ENCODE results near the gene JAKMIP1.

The JAKMIP1 gene

DNA sequence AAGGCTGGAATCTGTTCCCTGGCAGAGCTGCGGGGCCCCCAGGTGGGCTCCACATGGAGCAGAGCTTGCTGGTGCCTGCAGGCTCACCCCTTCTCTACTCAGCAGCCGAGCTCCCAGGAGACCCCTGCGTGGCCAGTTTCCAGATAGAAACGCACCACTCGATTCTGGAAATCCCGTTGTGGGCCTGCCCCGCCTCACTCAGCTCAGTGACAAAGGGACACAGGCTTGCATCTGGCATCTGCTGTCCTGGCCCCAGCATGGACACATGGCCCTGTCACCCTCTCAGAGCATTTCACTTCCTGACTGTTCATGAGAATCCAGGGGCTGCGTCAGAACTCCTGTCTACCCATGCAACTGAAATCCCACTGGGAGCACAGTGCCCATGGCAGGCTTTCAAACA lies 161.6 kb downstream of the JAKMIP1 start:
- no peaks in the 10 kb centered on the region for H3K27me3 Mint-ChIP-seq
- no peaks in the 10 kb centered on the region for H3K4me1 Mint-ChIP-seq (ENCODE audit: low read depth)
- H3K9me3 Mint-ChIP-seq, result no peaks in the 10 kb centered on the region
- intact Hi-C loops (cut with micrococcal nuclease), result no loop called here
- no peaks in the 10 kb centered on the region for H3K36me3 Mint-ChIP-seq (ENCODE audit: low read depth)
- no peak overlapping the region for H3K4me3 Mint-ChIP-seq
- H3K27ac Mint-ChIP-seq, result no peak overlapping the region

- intact Hi-C loops (cut with micrococcal nuclease), result no loop called here
- no peaks in the 10 kb centered on the region for H3K9me3 Mint-ChIP-seq
- H3K36me3 Mint-ChIP-seq (ENCODE audit: low read depth), result no peaks in the 10 kb centered on the region
- H3K27me3 Mint-ChIP-seq, result no peaks in the 10 kb centered on the region
- H3K4me3 Mint-ChIP-seq, result no peak overlapping the region
- no peak overlapping the region for H3K27ac Mint-ChIP-seq
- H3K4me1 Mint-ChIP-seq (ENCODE audit: low read depth), result no peaks in the 10 kb centered on the region
Measured at GRCh38 chr4:6035786-6036185, 164.6 kb downstream of the JAKMIP1 start.

GRCh38 chr4:6033381-6033780 lies 167.0 kb downstream of the JAKMIP1 start:
- Mint-ChIP-seq H3K27me3 (no peaks in the 10 kb centered on the region), H3K4me1 (ENCODE audit: low read depth) (no peaks in the 10 kb centered on the region), H3K9me3 (no peaks in the 10 kb centered on the region), H3K4me3 (no peak overlapping the region), H3K36me3 (ENCODE audit: low read depth) (no peaks in the 10 kb centered on the region), H3K27ac (no peak overlapping the region)
- intact Hi-C loops (cut with micrococcal nuclease), result no loop called here

GRCh38 chr4:6032249-6033244 lies 167.8 kb downstream of the JAKMIP1 start:
- H3K27ac Mint-ChIP-seq, result no peak overlapping the region
- no peaks in the 10 kb centered on the region for H3K9me3 Mint-ChIP-seq
- no peak overlapping the region for H3K4me3 Mint-ChIP-seq
- no peaks in the 10 kb centered on the region for H3K36me3 Mint-ChIP-seq (ENCODE audit: low read depth)
- intact Hi-C loops (cut with micrococcal nuclease), result no loop called here
- H3K27me3 Mint-ChIP-seq, result no peaks in the 10 kb centered on the region
- H3K4me1 Mint-ChIP-seq (ENCODE audit: low read depth), result no peaks in the 10 kb centered on the region

DNA sequence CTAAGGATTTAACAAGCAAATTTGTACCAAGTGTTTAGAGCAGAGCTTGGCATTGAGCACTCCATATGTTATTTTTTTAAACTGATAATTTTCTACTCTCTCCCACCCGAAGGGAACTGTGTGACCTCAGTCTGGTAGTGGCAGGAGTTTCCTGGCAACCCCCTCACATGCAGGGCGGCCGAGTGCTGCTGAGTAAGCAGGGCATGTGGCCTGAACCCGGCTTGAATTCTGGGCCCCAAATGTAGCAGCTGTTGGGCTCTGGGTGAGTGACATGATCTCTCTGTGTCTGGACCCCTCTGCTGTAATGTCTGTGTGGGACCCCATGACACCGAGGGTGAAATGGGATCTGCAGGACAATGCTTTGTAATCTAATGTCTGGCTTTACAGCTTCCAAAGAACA lies 168.5 kb downstream of the JAKMIP1 start:
- no peak overlapping the region for H3K27ac Mint-ChIP-seq

GRCh38 chr4:6030679-6031078 lies 169.7 kb downstream of the JAKMIP1 start:
- Mint-ChIP-seq H3K27me3 (no peaks in the 10 kb centered on the region), H3K9me3 (no peaks in the 10 kb centered on the region), H3K4me1 (ENCODE audit: low read depth) (no peaks in the 10 kb centered on the region), H3K4me3 (no peak overlapping the region), H3K36me3 (ENCODE audit: low read depth) (no peaks in the 10 kb centered on the region), H3K27ac (no peak overlapping the region)
- intact Hi-C loops (cut with micrococcal nuclease), result no loop called here

More for the DNA sequence above, 168.5 kb downstream of the JAKMIP1 start:
- H3K4me3 Mint-ChIP-seq, result no peak overlapping the region
- H3K27me3 Mint-ChIP-seq, result no peaks in the 10 kb centered on the region
- H3K36me3 Mint-ChIP-seq (ENCODE audit: low read depth), result no peaks in the 10 kb centered on the region
- no peaks in the 10 kb centered on the region for H3K4me1 Mint-ChIP-seq (ENCODE audit: low read depth)
- H3K9me3 Mint-ChIP-seq, result no peaks in the 10 kb centered on the region
- intact Hi-C loops (cut with micrococcal nuclease), result no loop called here

DNA sequence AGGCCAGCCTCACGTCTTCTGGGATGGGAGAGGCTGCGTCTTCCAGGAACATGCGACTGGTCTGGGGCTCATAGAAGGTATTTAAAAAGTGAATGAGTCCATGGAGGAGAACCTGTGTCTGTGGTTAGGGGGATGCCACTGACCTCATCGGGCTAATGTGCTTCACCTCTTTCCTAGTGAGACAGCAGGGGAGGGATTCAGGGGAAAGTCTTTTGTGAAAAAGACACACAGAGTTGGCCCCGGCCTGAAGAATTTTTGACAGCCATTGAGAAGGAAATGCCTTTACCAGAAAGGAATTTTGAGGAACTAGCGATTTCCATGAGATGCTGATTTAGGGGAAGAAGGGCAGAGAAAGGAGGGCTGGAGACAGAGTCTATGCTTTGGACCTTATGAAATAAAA lies 171.1 kb downstream of the JAKMIP1 start:
- Mint-ChIP-seq H3K36me3 (ENCODE audit: low read depth) (no peaks in the 10 kb centered on the region), H3K4me3 (no peak overlapping the region), H3K9me3 (no peaks in the 10 kb centered on the region), H3K4me1 (ENCODE audit: low read depth) (no peaks in the 10 kb centered on the region), H3K27me3 (no peaks in the 10 kb centered on the region), H3K27ac (no peak overlapping the region)
- intact Hi-C loops (cut with micrococcal nuclease), result no loop called here

DNA sequence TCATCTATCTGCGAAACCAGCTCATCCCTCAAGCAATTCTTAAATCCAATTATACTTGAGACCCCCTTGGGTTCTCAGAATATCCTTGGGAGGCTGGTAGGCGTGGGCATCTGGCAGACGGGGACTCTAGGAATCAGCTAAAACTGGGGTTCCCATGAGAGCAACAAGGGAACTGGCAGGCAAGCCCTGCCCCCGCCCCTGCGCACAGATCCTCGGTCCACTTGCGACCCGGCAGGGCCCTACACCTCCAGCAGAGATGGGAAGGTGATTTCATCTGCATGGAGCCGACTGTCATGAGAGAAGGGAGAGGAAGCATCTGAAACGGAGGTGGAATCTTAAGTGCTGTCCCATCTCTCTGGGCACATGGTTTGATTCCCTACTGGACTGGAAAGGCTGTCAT lies 172.2 kb downstream of the JAKMIP1 start:
- H3K27ac Mint-ChIP-seq, result no peak overlapping the region
- intact Hi-C loops (cut with micrococcal nuclease), result no loop called here
- no peaks in the 10 kb centered on the region for H3K36me3 Mint-ChIP-seq (ENCODE audit: low read depth)
- H3K27me3 Mint-ChIP-seq, result no peaks in the 10 kb centered on the region
- H3K9me3 Mint-ChIP-seq, result no peaks in the 10 kb centered on the region
- no peak overlapping the region for H3K4me3 Mint-ChIP-seq
- no peaks in the 10 kb centered on the region for H3K4me1 Mint-ChIP-seq (ENCODE audit: low read depth)

DNA sequence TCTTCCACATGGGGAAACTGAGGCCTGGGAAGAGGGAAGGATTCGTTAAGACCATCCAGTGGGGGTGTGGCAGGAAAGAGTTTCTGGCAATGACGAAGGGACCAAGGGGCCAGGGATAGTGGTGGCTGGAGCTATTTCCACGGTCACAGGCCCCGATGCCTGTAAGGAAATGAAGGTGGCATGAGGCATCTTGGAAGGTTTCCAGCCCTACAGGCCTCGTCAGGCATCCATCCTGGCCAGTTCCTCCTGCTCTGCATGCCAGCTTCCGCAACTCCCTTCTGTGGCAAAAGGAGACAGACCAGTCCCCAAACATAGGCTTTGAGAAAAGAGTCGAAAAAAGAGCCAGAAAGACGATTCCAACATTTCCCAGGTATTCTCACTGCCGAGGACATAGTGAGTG lies 173.0 kb downstream of the JAKMIP1 start:
- H3K27me3 Mint-ChIP-seq, result no peaks in the 10 kb centered on the region
- no peak overlapping the region for H3K27ac Mint-ChIP-seq
- intact Hi-C loops (cut with micrococcal nuclease), result no loop called here
- H3K36me3 Mint-ChIP-seq (ENCODE audit: low read depth), result no peaks in the 10 kb centered on the region
- no peaks in the 10 kb centered on the region for H3K9me3 Mint-ChIP-seq
- no peak overlapping the region for H3K4me3 Mint-ChIP-seq
- no peaks in the 10 kb centered on the region for H3K4me1 Mint-ChIP-seq (ENCODE audit: low read depth)

DNA sequence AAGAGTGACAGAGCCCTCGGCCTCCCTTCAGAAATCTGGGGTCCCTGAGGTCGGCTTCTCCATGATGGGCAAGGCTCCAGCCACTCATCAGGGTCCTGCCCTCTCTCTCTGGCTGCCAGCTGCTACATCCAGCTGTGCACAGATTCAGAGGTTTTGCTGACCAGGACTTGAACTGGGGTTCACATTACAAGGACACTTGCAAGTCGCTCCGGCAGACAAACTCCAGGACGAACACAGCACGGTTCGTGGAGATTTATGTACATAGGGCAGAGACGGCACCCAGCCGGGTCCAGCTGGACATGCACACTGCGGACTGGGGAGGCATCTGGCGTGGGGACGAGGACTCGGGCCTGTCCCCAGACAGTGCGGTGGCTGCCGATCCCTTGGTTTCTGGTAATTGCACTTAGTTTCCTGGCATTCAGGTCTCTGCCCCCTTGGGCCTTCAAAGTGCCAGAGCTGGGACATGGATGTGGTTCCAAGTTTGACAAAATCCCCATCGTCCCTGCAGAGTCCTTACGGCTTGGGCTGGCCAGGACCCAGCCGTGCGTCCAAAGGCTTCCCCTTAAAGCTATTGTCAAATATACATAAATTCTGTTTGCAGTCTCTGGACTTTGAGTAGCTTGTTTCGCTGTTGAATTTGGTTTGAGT lies 175.9 kb downstream of the JAKMIP1 start:
- Mint-ChIP-seq H3K27me3 (no peaks in the 10 kb centered on the region), H3K9me3 (no peaks in the 10 kb centered on the region), H3K36me3 (ENCODE audit: low read depth) (no peaks in the 10 kb centered on the region), H3K4me3 (no peak overlapping the region), H3K4me1 (ENCODE audit: low read depth) (no peaks in the 10 kb centered on the region), H3K27ac (no peak overlapping the region)
- intact Hi-C loops (cut with micrococcal nuclease), result no loop called here

DNA sequence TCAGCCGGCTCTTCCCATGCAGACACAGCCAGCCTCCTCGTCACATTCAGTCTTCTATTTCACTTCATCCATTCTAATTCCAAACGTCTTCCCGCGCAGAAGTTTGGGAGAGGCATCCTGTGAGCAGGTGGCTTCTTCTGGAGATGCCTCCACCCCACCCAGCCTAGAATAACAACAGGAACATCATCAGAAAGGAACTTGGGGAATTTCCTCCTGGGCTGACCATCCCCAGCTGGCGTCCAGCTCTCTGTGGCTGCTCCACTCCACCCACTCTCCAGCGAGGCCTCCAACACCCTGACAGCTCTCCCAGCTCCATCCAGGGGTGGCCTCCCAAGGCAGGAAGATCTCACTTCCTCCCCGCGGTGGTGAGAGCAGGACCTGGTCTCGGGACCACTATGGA lies 176.6 kb downstream of the JAKMIP1 start:
- no peaks in the 10 kb centered on the region for H3K4me1 Mint-ChIP-seq (ENCODE audit: low read depth)
- no peaks in the 10 kb centered on the region for H3K9me3 Mint-ChIP-seq
- peaks cover 3% of the 10 kb centered on the region for H3K27me3 Mint-ChIP-seq
- intact Hi-C loops (cut with micrococcal nuclease), result no loop called here
- H3K36me3 Mint-ChIP-seq (ENCODE audit: low read depth), result no peaks in the 10 kb centered on the region
- H3K27ac Mint-ChIP-seq, result no peak overlapping the region
- H3K4me3 Mint-ChIP-seq, result no peak overlapping the region

DNA sequence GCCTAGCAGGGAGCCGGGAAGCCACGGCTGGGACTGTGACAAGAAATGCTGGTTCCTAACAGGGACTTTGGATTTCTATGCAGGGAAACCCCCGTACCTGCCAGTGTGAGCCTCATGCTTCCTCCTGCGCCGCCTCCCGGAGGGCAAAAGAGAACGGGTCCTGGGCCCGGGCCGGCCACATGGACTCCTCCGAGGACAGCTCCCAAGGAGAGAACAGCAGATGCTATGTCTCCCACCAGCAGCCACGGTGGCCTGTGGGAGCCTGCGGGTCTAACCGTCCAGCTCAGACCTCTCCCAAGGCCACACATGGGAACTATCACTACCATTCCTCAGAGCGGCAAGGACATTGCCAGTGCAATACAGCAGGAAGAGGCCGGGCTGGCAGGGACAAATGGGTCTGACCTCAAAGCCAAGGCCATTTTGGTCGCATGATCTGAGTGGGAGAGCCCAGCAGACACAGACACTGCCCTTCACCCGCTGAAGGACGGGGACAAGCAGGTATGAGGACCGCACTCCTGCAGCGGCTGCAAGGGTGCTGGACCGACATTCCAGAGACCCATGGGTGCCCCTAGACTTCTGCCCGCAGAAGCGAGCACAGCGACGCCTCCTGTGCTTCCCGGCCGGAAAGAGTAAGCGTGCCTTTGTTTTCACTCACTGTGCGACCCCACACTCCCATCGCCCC lies 177.6 kb downstream of the JAKMIP1 start:
- Mint-ChIP-seq H3K9me3 (no peaks in the 10 kb centered on the region), H3K27me3 (peaks cover 3% of the 10 kb centered on the region)

DNA sequence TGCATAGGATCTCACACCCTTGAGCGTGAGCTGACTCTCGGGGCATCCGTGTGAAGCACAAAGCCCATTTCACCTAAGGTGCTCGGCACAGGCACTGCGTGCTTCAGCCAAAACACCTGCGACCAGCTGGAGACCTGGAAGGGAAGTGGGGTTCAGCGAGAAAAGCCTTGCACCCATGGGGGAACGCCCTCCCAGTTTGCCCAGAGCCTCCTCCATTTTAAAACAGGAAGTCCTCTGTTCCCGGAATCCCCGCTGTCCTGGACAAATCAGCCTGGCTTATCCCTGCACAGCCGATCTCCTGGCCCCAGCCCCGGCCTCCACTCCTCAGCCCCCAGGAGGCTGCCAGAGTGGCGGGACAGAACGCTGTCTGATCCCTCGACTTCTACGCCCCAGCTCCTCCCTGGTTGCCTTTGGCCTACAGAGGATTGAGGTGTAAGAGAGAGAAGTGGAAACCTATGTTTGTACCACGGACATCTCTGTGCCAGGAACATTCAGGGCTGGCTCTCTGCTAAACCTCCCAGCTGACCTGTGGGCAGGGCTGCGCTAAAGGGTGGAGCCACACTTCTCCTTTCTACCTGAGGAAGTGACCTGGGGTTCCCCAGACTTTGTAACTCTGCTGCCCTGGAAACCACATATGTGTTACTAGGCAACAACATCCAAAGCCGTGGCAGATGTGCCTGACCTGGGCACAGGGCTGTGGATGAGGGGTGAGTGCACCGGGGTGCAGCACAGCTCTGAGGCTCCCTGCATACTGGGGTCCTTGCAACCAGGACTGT lies 178.3 kb downstream of the JAKMIP1 start:
- intact Hi-C loops (cut with micrococcal nuclease), result no loop called here
- Mint-ChIP-seq H3K9me3 (no peaks in the 10 kb centered on the region), H3K4me3 (no peak overlapping the region), H3K27ac (no peak overlapping the region), H3K27me3 (peaks cover 3% of the 10 kb centered on the region), H3K36me3 (ENCODE audit: low read depth) (no peaks in the 10 kb centered on the region), H3K4me1 (ENCODE audit: low read depth) (no peaks in the 10 kb centered on the region)

More for the DNA sequence above, 177.6 kb downstream of the JAKMIP1 start:
- no peaks in the 10 kb centered on the region for H3K36me3 Mint-ChIP-seq (ENCODE audit: low read depth)
- no peak overlapping the region for H3K27ac Mint-ChIP-seq
- intact Hi-C loops (cut with micrococcal nuclease), result no loop called here
- H3K4me1 Mint-ChIP-seq (ENCODE audit: low read depth), result no peaks in the 10 kb centered on the region
- no peak overlapping the region for H3K4me3 Mint-ChIP-seq
